Measurements from ENCODE around the gene JAZF1.

Gene JAZF1

DNA sequence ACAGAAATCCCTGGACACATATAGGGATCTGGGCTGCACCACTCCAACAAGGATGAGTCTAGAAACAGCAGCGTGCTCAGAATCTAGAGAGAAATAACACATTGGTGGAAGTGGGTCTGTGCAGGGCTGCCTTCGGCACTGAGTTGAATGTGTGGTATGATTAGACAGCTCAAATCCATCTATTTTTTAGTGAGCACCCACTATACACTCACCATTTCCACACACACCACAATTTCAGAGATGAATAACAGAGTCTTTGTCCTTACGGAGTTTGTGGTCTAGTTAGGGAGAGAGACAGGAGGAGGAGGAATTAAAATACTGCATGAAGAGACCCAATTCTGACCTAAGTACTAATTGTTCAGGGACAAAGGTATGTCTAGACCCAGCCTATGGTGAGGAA is 44.2 kb downstream of the JAZF1 start:
- no peak for DNase-seq (ENCODE audit: low spot score)

DNA sequence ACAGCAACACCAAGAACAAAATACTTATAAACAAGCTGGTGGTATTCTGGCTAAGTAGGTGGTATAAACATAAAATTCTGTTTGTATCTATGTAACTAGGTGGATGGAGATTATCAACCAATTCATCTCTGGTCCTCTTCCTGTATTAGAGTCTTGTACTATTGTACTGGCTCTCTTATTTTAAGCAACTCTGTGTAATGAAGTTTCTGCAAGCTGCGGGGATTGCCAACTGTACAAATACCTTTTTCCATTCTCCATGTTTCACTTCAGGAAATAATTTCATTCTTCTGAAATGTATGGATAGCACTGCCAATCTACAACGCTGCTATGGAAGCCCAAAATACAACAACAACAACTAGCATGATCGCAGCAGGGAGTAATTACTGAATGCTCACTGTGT is 44.8 kb downstream of the JAZF1 start:
- no peak for DNase-seq (ENCODE audit: low spot score)

DNA sequence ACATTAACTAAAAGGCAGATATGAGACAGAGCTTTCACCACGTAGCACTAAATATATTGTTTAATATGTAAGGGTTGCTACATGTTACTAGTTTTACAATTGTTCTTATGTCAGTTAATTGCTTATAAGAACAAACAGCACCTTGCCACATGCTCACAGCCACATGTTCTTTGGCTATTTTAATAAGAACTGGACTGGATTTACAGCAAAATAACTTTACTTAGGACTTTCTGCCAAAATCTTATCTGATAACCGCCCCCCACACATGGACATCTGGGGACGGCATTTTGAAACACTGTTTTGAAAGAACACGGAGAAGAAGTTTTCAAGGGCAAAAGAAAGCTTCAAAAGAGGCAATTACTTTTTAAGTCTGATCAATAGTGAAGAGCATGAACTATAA is 45.3 kb downstream of the JAZF1 start:
- DNase-seq (ENCODE audit: low spot score), result no peak

DNA sequence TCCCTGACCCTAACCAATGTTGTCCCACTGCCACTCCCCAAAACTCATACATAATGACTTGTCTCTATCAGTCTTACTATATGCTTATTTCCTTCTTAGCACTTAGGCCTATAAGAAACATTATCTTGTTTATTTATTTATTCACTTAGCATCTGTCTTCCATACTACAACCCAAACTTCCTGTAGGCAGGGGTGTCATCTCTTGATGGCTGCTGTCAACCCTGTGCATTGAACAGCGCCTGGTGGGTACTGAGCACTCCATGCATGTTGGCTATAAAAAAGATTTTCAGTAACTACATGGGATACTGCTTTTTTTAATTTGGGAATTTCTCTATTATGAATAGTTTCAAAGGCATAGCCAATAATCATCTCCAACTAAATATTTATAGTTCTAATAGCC is 46.7 kb downstream of the JAZF1 start:
- DNase-seq (ENCODE audit: low spot score), result no peak

DNA sequence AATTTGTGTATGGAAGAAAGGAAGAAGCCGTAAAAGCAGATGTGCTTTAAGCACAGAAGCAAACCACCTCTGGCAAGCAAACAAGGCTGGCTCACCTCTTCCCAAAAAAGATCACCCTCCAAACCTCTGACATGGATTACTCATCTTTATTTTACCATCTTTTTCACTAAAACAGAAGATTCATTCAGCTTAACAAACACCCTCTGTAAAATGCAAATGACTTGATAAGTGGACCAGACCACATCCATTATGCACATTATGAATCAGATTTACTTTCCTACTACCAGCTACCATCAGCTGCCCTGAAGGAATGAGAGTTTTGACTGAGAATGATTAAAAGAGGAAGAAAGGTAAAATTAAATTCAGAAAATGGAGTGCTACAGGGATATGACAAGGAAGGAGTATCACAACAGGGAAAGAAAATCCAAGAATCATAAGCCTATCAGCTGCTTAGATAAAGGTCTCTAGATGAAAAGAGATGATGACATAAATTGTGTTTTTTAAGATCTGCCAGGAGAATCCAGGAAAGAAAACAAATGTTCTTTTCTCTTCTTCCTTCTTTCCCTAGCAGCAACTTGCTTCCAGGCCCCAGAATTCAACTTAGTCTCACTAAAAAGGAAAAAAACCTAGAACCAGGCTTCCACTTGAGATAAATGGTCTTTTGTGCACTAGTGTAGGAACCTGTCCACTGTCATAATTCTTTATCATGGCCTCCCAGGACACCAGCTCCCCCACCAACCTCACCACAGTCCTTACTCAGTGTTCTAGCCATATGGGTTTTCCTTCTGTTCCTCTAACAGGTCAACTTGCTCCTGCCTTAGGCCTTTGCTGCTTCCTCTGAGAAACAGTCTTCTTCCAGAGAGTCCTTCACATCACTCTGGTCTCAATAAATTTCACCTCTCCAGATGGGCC is 47.4 kb downstream of the JAZF1 start:
- DNase-seq (ENCODE audit: low spot score), result no peak

DNA sequence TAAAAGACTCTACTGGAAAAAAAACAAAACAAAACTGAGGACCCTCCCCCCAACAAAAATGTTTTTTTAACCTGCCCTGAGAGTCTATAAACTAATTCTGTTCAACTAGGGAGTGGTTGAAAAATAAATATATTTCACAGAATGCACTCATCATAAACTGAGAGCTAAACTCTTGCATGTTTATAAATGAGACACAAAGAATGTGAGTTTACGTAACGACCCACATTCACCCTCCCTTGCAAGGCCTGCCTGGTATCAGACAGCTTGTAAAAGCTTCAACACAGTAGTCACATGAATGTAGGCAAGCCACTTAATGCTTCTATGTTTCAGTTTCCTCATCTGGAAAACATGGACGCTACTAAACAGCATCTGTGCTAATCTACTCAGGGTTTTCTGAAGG is 50.3 kb downstream of the JAZF1 start:
- no peak for DNase-seq (ENCODE audit: low spot score)

DNA sequence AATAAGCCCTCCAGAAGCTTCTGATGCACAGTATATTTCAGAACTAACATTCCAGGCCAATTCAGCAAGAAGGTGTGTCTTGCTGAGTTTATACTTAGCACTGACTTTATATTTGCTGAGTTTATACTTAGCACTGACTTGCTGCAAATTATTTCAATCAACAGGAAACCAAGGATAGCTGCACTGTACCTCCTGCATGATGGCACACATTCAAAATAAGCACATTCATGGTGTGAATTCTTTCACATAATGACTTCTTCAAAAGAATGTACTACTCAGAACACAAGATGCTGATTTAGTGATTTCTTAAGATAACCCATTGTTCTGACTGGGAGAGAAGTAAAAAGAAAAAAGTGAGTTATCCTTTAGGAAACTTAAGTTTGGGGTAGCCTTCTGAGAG is 52.0 kb downstream of the JAZF1 start:
- DNase-seq (ENCODE audit: low spot score), result peak; percentile 14

DNA sequence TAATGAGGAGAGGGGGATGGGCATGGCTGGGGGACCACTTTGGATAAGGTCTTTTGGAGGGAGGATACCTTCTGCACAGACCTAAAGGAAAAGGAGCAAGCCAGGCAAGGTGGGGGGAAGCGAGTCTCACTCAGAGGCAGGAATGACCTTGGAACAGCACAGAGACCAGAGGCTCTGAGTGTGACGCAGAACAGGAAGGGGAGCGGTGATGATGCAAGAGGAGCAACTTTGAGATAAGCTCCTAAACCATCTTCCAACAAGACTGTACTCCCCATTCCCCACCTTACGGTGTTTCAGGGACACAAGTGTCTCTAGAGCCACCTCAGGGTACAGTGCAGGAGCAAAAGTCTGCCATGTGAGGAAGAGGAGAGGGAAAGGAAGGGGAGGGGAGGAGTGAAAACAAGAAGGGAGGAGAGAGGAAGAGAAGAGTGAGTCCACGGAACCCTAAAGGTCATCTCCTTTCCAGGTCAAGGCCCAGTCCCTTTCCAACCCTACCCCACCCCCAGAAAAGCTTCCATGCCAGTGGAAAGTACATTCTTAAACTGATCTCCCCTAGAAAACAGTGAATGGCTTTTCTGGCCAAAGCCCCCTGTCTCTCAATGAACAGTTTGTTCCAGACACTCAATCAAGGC is 54.1 kb downstream of the JAZF1 start:
- DNase-seq (ENCODE audit: low spot score), result no peak

DNA sequence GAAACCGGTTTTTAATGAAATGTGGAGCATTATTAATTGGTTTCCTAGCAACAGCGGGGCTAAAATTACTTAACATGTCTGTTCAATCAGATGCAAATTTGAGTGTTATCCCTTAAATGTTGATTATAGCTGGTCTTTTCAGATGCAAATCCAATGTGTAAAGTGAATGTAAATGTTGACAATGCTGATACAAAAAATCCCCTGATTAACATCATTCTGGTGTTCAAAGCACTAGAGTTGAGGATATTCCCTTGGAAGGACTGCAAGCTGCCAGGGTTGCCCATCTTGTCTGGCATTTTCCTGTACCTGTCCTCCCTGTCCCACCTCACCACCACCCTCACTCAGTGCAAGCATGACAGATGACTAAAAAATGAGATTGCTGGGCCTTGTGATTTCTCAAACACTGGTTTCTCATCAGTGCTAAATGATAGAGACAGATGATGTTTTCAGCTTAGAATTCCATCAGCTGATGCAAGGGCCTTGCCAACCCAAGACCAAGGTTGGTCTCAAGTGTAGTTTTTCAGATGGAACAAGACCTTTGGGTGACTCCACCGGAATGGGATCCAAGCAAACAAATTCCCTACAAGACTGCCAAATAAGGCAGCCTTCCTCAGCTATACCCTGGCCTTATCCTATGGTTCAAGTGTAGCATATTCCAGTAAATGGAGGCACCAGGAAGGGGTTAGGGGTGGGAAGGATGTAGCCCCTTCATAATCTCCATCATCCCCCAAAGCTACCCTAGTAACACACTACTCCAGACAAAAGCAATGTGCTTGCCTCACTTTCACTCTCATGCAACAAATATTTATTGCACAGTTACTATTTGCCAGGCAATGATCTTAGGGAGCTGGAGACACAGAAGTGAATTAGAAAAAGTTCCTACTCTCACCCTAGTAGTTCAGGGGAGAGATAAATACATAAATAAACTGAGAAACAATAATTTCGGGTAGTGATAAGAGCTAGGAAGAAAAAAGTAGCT is 54.9 kb downstream of the JAZF1 start:
- DNase-seq (ENCODE audit: low spot score), result no peak

DNA sequence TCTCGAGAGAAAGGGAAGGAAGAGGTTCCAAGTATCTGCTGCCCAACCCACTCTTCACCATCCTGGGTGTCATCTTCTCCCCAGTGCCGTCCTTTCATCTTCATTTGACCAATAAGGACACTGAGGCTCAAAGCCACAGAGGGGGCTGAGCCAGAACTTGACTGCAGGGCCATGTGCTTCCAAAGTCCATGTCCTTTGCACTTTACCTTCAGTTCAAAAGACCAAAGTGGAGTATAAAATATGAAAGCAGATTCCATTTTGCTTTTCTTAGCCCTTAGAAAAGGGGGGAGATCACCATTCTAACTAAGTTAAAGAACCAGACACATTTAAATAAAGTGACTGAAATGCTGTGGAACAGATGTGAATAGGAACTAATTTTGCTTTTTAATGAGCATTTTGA is 56.2 kb downstream of the JAZF1 start:
- DNase-seq (ENCODE audit: low spot score), result no peak

DNA sequence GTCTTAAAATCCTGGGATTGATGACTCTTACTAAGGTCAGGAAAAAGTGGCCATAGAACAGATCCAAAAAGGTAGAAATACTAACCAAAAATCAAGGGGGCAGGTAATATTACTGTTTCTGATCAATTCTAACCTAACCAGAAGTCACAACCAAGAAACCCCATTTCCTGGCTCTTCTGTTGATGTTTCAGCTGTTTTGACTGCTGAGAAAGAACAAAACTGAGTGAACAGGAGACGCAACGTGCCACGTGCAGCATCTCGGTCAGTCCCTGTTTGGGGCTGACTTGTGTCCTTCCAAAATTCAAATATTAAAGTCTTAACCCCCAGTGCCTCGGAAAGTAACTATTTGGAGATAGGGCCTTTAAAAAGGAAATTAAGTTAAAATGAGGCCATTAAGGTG is 56.8 kb downstream of the JAZF1 start:
- DNase-seq (ENCODE audit: low spot score), result no peak

DNA sequence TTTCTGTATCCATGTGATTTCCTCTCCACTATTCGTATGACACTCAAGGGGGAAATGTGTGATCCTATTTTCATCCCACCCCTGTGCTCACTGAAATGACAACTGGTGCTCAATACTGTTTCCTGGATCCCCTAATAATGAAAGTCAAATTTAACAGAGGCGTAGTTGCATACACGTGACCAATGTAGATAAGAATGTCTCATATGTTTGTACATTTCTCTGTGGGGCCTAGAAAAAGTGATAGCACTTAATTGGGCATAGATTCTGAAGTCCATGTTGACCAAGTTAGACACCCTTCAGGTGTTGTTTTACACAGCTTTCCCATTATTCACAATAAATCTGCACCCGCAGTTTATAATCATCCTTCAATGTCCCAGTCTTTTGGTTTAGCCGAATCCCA is 59.1 kb downstream of the JAZF1 start:
- no peak for DNase-seq (ENCODE audit: low spot score)

DNA sequence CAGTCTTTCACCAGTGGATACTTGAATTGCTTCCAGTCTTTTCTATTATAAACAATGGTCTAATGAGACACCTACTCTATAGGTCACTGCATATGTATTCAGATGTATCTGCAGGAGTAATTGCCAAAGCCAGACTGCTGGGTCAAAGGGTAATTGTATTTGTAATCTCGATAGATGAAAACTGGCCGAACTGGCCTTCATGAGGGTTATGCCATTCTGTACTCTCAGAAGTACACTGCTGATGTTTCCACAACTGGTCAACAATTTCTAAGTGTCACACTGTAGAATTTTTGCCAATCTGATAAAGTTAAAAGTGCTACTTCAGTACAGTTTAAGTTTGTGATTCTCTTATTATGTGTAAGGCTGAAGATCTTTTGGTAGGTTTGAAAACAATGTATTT is 64.6 kb downstream of the JAZF1 start:
- no peak for DNase-seq (ENCODE audit: low spot score)

DNA sequence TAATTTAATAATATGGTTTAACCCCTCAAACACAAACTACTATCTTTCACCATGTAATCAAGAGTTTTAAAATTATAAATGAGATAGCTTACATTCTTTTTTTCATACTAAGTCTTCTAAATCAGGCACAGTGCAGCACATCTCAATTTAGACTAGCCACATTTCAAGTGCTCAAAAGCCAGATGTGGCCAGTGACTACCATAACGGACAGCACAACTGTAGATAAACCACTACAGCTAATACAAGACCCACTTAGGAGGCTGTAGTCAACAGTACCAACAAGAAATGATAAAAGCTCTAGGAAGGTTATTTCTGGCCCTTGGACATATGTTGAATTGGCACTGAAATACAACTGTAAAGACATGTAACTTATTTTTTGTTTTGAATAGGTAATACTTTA is 65.3 kb downstream of the JAZF1 start:
- no peak for DNase-seq (ENCODE audit: low spot score)

DNA sequence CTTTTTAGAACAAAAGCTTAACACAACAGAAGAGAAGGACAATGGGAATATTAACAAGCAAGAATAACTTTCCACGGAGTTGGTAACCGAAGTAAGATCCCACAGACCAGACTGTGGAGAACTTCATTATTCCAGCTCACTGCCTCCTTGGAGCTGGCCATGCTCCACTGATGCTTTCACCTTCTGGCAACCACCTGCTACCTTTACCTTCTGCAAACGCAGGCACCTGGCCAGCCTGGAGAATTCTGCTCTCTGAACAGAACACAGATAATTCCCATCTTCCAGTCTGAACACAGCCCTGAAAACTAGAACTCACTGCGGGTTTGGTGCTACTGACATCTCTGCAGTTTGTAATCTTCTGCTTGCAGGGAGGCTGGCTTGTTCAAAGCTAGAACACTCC is 66.5 kb downstream of the JAZF1 start:
- DNase-seq (ENCODE audit: low spot score), result no peak

DNA sequence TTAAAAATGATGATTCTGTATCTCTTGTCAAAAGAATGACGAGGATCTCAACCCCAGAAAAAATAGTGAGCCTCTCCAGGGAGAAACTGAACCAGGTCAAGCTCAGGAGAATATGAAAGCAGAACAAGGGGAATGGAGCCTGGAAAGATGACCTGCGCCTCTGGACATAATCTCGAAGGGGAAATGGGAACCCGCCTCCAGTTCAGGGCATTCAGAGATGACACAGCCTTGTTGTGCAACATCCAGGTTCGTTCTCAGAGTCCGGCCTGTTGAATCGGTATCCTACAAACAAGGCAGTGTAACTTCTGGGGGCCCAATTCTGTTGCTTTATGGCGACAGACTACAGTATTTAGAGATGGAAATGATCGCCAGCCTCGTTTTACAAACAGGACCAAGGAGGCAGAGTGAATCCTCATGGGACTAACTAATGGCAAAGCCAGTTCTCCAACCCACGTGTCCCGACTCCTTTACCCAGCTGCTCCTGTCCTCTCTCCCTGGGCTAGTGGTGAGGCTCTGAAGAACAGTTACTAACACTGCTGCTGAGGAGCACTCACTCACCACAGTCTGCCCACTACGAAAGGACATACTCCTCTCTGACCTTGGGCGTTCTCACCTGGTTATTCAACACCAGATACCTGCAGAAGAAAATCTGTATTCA is 67.6 kb downstream of the JAZF1 start:
- DNase-seq (ENCODE audit: low spot score), result no peak

DNA sequence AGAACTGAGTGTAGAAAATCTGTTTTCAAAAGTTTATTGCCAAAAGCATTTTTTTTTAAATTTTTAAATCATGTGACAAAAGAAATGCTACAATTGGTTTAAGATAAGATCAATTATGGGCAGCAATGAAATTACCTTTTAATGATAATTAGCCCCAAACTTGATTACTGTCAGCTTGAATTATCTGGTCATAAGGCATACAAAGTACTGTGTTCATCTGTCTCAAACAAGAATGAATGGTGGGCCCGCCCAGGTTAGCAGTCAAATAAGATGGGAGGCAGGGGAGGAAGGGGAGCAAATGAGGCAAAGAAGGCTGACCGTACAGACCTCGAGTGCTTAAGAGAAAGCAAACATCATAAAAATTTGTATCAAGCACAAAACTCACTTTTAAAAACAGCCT is 68.1 kb downstream of the JAZF1 start:
- no peak for DNase-seq (ENCODE audit: low spot score)

DNA sequence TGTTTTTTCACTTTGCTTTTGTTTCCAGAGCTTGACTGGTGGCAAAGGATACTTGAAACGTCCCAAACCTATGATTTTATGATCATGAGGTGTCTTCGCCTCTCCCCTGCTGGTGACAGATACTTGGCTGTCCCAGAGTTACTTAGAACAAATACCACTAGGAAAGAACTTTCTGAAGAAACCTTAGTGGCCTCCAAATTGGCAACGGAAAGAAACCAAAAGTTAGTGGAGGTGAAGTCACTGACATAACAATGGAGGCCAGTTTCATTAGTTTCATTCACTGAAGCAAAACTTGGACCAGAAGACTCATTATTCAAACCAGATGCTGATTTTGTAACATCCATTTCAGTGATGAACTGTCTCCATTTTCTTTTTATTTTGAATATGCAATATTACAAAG is 68.6 kb downstream of the JAZF1 start:
- DNase-seq (ENCODE audit: low spot score), result no peak

DNA sequence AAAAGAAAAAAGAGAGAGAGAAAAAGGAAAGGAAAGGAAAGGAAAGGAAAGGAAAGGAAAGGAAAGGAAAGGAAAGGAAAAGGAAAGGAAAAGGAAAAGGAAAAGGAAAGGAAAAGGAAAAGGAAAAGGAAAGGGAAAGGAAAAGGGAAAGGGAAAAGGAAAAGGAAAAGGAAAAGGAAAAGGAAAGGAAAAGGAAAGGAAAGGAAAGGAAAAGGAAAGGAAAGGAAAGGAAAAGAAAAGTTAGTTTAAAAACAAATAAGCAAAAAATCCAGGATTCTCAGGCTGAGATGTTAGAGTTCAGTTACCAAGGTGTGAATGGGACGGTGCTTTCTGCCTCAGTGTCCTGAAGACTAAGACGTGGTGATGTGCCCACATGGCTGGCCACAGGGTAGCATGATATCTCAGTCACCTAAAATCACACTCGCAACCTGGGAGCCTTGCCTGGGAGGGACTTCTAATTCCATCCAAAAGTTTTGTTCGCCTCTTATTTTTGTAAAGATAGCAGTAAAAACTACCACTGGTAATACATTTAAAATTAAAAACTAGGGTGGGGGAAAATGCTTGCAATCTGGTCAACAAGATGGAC is 70.1 kb downstream of the JAZF1 start:
- DNase-seq (ENCODE audit: low spot score), result no peak

DNA sequence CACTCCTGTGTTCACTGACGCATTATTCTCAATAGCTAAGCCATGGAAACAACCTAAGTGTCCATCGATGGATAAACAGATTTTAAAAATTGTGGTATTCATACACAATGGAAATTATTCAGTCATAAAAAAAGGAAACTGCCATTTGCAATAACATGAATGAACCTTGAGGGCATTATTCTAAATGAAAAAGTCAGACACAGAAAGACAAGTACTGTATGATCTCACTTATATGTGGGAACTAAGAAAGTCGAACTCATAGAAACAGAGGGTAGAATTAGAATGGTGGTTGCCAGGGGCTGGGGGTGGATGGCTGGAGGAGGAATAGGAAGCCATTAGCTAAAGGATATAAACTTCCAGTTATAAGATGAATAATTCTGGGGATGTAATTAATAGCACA is 71.8 kb downstream of the JAZF1 start:
- no peak for DNase-seq (ENCODE audit: low spot score)

DNA sequence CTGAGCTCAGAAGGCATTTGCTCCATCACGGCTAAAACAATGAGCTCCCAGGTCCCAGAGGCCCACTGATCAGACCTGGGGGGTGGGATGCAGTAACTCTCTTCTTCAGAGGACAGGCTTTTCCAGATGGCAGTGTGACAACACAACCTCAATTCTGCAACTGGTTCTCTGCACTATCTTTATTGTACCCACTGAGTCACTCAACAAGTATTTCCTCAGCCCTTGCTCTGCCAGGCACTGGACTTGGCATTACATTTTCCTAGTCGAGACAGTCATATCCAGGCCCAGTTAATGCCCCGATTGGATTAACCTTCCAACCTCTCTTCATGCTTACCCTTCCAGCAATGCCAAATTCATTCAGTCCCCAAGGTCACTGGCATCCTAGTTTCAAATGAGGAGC is 72.6 kb downstream of the JAZF1 start:
- peak; percentile 5 for DNase-seq (ENCODE audit: low spot score)
